HG02852 (cell line): ENCODE measurements around the gene NDUFA13.

Experiments used
- ATAC-seq: cut with Tn5 transposase; IDR thresholded peaks from one replicate; pipeline ENCODE4 v1.9.1; 2021; ENCODE audit warnings: mild to moderate bottlenecking, moderate library complexity; ENCODE audit not compliant: unreplicated experiment

NDUFA13 gene

DNA sequence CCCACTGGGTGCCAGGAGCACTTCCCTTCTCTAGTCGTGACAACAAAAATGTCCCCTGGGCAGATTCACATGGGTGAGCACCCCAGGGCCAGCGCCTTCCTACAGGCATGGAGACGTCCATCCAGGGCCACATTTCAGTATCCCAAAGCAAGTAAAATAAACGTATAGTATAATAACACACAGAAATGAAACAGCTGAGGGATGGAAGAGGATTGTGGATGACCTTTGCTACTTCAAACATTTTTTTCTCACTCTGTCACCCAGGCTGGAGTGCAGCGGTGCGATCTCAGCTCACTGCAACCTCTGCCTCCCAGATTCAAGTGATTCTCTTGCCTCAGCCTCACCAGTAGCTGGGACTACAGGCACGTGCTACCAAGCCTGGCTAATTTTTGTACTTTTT lies 50.3 kb downstream of the NDUFA13 start:
- no peak for ATAC-seq

DNA sequence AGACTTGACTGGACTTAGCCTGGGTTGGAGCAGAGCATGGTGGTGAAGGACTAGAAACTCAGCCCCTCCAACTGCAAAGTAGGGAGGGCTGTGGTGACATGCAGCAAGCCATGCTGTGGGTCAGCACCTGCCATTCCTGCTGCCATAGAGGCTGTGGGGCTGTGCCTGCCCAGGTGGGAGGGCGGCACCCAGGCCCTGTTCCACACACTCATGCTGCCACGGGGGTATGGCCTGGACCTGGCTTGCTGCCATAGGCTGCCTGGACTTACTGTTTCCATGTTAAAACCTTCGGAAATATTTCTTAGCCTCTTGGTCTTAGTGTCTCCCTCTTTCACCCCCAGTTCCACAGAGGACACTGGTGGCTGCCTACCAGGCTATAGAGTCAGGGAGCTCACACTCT lies 51.4 kb downstream of the NDUFA13 start:
- no peak for ATAC-seq

DNA sequence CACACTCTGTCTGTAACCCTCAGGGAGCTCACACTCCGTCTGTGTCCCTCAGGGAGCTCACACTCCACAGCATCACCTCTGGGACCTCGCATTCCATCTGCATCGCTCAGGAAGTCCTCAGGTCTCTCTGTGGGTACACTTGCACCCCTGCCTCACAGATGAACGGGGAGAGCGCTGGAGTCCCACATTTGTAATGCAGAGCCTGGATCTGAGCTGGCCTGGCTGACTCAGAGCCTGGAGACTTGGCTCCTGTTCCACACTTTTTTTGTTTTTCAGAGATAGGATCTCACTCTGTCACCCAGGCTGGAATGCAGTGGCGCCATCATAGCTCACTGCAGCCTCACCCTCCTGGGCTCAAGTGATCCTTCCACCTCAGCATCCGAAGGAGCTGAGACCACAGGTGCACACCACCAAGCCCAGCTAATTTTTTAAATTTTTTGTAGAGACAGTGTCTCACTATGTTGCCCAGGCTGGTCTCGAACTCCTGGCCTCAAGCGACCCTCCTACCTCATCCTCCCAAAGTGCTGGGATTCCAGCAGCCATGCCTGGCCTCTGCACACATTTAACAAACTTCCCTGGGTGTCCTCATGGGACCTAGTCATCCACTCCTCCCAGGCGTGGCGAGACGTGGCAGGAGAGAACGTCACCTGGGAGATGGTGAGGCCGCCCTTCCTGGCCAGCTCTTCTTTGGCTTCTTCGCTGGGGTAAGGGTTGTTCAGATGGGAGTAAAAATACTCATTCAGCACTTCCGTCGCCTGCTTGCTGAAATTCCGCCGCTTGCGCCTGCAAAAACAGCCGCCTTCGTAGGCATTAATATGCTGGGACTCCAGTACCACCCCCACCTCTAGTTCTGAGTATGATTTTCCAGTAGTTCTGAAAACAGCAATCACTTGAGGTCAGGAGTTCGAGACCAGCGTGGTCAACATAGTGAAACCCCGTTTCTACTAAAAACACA lies 53.1 kb downstream of the NDUFA13 start:
- no peak for ATAC-seq

DNA sequence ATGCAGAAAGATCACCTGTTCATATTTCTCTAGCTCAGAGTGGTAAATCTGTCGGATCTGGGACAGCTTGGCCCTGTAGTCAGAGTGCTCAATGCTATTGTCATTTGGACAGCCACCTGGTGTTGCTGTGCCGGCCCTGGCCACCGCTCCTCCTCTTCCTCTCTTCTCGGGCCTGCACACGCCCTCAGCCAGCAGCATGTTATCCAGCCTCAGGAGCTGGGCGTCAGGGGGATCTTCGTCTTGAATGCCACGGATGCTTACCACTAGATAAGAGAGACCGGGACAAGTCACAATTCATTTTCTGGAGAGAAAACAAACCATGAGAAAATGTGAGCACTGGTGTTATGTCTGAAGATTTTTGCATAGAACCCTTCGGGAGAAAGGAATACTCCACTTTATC lies 54.5 kb downstream of the NDUFA13 start:
- no peak for ATAC-seq

DNA sequence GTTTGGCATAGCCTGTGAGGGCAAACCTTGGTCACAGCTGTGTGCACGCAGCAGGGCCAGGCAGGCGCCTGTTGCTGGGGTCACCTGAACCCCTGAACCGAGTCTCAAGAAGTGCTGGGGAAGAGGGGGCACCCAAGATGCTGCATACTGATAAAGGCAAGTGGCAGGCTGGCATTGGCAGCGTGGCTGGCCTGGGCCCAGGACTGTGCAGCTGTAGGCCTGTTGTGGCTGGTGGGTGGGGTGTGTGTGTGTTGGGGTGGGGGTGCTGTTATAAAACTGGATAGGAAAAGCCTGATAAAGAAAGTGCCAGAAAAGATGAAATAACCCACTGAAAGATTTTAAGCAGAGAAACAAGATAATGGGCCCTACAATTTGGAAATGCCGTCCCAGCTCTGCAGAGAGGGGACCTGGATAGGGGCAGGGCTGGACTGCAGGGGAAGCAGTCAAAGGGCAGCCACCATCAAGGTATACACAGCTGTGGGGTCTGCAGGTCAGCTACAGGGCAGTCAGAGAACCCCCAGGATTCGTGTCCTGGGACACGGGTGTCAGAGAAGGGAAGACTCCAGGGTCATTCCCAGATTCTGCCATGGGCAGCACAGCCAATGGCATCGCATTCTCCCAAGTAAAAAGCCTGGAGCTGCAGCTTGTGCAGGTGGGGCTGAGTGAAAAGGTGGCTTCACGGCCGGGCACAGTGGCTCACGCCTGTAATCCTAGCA lies 55.2 kb downstream of the NDUFA13 start:
- ATAC-seq, result no peak

DNA sequence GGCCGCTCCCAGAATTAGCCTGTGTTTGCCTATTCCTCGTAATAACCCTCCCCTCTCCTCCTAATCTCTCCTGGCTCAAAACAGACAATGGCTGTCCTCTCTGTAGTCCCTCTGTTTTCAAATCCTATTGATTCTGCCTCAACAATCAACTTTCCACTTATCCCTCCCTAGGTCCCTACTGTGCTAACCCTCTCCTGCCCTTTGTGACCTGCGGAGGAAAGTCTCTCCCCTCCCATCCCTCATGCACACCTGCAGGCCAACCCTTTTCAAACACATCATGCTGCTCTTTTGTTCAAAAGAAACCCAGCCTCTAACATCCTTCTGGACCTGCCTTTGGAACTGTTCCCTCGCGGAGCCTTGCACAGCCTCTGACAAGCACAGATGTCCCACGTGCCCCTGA lies 59.4 kb downstream of the NDUFA13 start:
- ATAC-seq, result no peak
